Measurements from ENCODE around the gene TBX10.

GRCh38 chr11:67649634-67650510, 10.3 kb upstream of the TBX10 start:
- TF ChIP-seq CTCF (IDR thresholded peaks at IDR 0.05) (no peak), POLR2AphosphoS5 (IDR thresholded peaks at IDR 0.05) (no peak)
